DOHH2 (cell line): ENCODE measurements around the gene TULP4.

Source experiments
- EZH2phosphoT487 ChIP-seq: fragments of 200-600 bp; sonication (generic); IDR thresholded peaks from 2 replicates; pipeline ENCODE4 v1.6.1; 2017; ENCODE audit warnings: borderline replicate concordance, mild to moderate bottlenecking, antibody characterized with exemption, low read length, moderate library complexity, mixed read lengths
- TF ChIP-seq, protein P1 (sequence below): fragments of 200-600 bp; sonication (generic); IDR thresholded peaks from one replicate; pipeline ENCODE4 v1.5.1; 2014; ENCODE audit warnings: antibody characterized with exemption, mild to moderate bottlenecking, low read depth, low read length; ENCODE audit not compliant: poor library complexity, severe bottlenecking

DNA sequence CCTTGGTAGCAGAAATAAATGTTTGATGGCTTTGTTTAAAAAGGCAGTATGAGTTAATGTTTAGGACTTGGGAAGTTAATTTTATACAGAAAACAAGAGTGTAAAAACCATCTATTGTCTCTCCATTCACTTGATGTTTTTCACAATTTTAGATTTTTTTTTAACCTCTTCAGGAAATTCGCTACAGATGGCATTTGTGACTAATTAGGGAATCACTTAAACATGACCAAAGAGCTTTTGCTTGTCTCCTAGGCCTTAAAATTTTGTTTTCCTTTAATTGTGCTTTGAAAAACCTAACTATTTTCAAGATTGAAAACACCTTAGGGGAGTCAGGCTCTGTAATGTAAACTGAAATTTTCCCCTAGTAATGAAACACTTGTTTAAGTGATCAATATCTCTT is 17.3 kb downstream of the TULP4 start:
- TF ChIP-seq, protein P1, sequence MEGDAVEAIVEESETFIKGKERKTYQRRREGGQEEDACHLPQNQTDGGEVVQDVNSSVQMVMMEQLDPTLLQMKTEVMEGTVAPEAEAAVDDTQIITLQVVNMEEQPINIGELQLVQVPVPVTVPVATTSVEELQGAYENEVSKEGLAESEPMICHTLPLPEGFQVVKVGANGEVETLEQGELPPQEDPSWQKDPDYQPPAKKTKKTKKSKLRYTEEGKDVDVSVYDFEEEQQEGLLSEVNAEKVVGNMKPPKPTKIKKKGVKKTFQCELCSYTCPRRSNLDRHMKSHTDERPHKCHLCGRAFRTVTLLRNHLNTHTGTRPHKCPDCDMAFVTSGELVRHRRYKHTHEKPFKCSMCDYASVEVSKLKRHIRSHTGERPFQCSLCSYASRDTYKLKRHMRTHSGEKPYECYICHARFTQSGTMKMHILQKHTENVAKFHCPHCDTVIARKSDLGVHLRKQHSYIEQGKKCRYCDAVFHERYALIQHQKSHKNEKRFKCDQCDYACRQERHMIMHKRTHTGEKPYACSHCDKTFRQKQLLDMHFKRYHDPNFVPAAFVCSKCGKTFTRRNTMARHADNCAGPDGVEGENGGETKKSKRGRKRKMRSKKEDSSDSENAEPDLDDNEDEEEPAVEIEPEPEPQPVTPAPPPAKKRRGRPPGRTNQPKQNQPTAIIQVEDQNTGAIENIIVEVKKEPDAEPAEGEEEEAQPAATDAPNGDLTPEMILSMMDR = no peak
- no peak for TF ChIP-seq EZH2phosphoT487
